DMS79 treated with DMSO at 0.1 percent for 48 hours (cell line): Measurements from ENCODE around the gene SLC25A41.

ENCODE experiments used
- DNase-seq: peaks from one replicate; lab custom pipeline; 2025; lab: John Stamatoyannopoulos, UW

The SLC25A41 gene

GRCh38 chr19:6433663-6434062 is at the start of gene SLC25A41:
TSS of gene SLC25A41 (minus strand) at chr19:6433763. CDS start at chr19:6433693, 70 bp downstream.
- no peak for DNase-seq

DNA sequence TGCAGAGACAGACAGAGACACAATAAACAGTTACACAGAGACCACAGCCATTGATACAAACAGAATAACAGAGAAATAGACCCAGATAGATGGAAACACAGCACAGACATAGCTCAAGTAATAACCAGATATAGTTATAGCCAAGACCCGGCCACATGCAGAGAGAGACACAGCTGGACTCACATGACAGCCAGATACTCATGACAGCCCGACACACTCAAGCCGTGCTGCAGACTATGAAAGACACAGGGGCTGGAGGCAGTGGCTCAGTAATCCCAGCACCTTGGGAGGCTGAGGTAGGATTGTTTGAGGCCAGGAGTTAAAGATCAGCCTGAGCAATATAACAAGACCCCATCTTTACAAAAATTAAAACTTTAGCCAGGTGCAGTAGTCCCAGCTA is 49.7 kb upstream of the SLC25A41 start:
- DNase-seq: no peak

DNA sequence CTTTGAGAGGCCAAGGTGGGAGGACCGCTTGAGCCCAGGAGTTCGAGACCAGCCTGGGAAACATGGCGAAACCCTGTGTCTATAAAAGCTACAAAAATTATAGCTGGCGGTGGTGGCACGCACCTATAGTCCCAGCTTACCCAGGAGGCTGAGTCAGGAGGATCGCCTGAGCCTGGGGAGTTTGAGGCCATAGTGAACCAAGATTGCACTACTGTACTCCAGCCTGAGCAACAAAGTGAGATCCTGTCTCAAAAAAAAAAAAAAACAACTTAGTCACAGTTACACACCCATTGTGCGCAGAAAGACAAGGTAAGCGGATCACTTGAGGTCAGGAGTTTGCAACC is 48.8 kb upstream of the SLC25A41 start:
- no peak for DNase-seq

GRCh38 chr19:6481541-6482342 is 48.2 kb upstream of the SLC25A41 start, which contains the start of gene DENND1C:
TSS of gene DENND1C (minus strand) at chr19:6481787. CDS start at chr19:6481695, 92 bp downstream.
- no peak for DNase-seq

DNA sequence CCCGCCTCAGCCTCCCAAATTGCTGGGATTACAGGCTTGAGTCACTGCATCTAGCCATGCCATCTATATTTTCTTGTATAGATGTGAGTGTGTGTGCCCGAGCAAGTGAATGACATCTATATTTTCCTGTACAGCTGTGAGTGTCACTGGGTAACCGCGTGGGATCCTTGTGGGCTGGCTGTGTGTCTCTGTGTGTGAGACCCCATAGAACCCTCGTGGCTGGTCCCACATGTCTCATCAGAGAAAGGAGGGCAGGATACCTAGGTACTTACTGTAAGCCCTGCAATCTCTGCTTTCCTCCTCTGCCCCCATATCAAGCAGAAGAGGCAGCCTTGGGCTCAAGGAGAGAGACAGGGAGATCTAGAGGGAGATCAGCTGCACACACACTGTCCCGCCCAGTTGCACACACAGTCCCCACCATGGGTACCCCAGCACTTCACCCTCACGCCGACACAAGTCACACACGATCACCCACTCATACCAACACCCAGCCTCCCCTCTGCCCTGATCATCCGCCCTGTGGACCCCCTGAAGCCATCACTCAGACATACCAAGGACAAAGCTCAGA is 47.4 kb upstream of the SLC25A41 start:
- DNase-seq: no peak

- DNase-seq: no peak
These were observed 46.4 kb upstream of the SLC25A41 start for GRCh38 chr19:6479836-6480398.

DNA sequence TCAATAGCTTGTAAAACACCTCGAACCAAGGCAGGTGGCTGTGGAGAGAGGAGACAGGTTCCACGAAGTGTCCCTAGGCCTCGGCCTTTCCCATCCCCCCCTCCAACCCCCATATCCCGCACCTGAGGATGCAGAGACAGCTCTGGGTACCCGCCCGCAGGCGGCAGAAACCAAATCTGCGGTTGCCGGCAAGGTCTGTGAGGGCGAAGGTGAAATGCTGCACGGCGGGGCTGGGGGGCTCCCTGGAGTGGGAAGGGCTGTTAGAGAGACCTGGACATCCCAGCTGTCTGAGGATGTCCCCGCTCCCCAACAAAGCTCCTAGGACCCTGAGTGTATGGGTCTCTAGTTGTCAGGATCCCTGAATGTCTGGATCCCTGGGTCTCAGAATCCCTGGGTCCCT is 45.3 kb upstream of the SLC25A41 start:
- DNase-seq: no peak

DNA sequence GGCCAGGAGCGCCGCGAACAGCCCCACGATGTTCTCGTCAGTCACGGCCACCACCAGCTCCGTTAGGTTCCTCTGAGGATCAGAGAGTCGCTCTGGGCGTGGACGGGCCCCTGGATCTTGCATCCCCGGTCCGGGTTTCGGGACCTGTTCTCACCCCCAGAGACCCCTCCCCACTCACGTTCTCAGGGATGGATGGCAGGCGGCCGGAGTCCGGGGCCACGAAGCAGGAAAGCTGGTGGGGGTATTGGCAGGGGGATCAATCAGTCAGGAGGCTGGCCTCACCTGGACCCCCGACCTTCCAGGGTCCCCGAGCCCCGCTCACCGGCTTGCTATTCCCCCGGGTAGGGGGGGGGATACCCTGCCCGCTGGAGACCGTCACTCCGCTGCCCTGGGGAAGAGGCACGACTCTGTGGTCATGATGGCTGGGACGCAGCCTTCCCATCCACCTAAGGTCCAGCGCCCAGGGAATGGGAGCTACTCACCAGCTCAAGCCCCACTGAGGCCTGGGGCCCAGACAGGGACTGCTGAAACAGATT is 43.4 kb upstream of the SLC25A41 start:
- no peak for DNase-seq

GRCh38 chr19:6476155-6476895 is 42.8 kb upstream of the SLC25A41 start:
- no peak for DNase-seq

- DNase-seq: no peak
These were observed 42.0 kb upstream of the SLC25A41 start for GRCh38 chr19:6475321-6476108.

DNA sequence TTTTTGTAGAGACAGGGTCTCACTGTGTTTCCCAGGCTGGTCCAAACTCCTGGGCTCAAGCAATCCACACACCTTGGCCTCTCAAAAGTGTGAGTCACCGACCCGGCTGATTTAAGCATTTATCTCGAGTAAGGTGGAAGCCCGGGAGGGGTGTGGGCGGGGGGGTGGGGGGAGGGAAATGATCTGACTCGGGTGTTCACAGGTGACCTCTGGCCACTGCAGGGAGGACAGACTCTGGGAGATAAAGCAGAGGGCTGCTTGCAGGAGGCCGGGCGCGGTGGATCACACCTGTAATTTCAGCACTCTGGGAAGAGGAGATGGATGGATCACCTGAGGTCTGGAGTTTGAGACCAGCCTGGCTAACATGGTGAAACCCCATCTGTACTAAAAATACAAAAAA is 40.1 kb upstream of the SLC25A41 start:
- no peak for DNase-seq

DNA sequence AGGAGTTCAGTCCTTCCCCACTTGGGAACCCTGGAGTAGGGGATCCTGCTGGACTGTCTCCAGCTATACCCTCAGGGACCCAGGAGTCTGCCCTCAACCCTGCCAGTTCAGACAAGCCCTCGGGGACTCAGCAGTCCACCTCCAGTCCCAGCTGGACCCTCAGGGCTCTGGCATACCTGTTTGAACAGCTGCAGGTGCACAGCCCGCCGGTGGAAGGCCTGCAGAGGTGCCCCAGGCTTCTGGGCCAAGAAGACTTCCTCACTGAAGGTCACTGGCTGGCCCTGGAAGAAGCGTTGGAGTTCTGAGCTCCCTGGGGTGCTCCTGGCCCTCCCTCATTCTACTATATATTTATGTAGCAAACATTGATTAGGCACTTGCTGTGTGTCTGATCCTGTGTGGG is 39.1 kb upstream of the SLC25A41 start:
- DNase-seq: no peak

DNA sequence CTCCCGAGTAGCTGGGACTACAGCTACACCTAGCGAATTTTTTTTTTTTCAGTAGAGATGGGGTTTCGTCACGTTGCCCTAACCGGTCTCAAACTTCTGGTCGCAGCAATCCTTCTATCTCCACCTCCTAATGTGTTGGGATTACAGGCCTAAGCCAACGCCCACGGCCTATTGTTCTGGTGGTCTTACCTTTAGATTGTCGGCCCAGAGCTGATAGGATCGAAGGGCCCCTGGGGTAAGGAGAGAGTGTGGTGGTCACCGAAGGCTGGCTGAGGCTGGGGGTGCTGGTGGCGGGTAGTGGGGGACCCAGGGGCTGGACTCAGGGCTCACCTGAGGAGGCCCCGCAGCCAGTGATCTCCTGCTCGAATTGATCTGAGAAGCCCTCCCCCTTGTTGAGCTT is 37.5 kb upstream of the SLC25A41 start:
- DNase-seq: no peak

GRCh38 chr19:6470173-6470572 is 36.6 kb upstream of the SLC25A41 start:
- no peak for DNase-seq

DNA sequence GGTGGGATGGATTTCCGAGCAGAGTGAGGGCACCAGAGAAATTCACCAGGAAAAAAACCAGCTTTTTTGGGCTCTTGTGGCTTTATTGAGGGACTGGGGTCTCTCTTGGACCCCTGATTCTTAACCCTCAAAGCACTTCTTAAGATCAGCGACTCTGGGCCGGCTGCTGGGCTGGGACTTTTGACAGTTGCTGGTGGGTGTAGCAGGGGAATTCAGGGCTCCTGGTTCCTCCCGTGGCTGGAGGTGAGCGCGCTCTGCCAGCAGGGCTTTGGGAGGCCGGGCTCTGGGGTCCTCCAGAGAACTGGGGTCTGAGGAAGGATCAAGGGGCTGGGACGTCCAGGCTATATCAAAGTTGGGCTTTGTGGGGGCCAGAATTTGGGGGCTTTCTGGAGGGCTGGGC is 33.8 kb upstream of the SLC25A41 start:
- DNase-seq: no peak

DNA sequence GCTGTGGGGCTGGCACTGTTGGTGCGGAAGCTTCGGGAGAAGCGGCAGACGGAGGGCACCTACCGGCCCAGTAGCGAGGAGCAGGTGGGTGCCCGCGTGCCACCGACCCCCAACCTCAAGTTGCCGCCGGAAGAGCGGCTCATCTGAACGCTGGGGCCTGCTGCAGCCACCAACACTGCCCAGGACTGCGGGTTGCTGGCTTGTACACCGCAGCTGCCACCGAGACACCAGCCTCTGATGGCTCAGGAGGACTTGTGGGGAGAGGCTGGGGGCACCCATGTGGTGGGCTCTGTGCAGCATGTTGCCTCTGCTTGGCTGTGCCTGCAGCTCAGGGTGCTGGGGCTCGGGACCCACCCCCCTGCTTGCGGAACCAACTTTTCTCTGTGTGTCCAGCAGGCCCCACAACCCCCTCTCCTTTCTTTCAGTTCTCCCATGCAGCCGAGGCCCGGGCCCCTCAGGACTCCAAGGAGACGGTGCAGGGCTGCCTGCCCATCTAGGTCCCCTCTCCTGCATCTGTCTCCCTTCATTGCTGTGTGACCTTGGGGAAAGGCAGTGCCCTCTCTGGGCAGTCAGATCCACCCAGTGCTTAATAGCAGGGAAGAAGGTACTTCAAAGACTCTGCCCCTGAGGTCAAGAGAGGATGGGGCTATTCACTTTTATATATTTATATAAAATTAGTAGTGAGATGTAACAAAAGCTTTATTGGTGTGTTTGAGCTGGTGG is 33.1 kb upstream of the SLC25A41 start:
- DNase-seq: no peak

- no peak for DNase-seq
These were observed 32.1 kb upstream of the SLC25A41 start for GRCh38 chr19:6465663-6466062.

- no peak for DNase-seq
These were observed 31.4 kb upstream of the SLC25A41 start for GRCh38 chr19:6465006-6465405.

GRCh38 chr19:6464070-6464873 is 30.7 kb upstream of the SLC25A41 start, which contains the start of gene CRB3:
TSS of gene CRB3 (plus strand) at chr19:6464271. CDS start at chr19:6464702, 431 bp downstream.
- peak; percentile 88 for DNase-seq
